ENCODE results near the gene BEX5. TPM values are rescaled to one million over a fixed set of nuclear protein-coding genes. Genes with fewer than 3 reads are reported as not detected.
"Not testable (repeated sequence)": the region's sequence is repeated elsewhere in the genome, so short reads cannot be mapped to it uniquely, and the experiment has no call there.

BEX5 gene
- total RNA-seq, 2 experiments from 2014 or later = 6.6 to 7.2 TPM

- peak within 1 kb of the TSS; percentile 60 for H3K4me3 Mint-ChIP-seq
- H3K9me3 Mint-ChIP-seq; CTCF ChIA-PET; H3K36me3 Mint-ChIP-seq (ENCODE audit: low read depth); H3K27ac Mint-ChIP-seq; DNase-seq; H3K4me1 Mint-ChIP-seq (ENCODE audit: low read depth): not testable (repeated sequence)
- intact Hi-C loops (cut with micrococcal nuclease) = loop anchor here (10.0 kb wide), 1 partner anchor 779 kb away; no protein-coding TSS in a partner anchor
- H3K27me3 Mint-ChIP-seq (ENCODE audit: low read depth) = peaks cover 15% of the 10 kb centered on the region
Measured at GRCh38 chrX:102125436-102125835, 30.3 kb downstream of the BEX5 start, which contains the start of gene TCEAL2. Gene TCEAL2 (plus strand): TSS chrX:102125679. CDS start chrX:102126831, 1,152 bp downstream.

- not testable (repeated sequence) for H3K9me3 Mint-ChIP-seq; DNase-seq; H3K4me1 Mint-ChIP-seq (ENCODE audit: low read depth); H3K36me3 Mint-ChIP-seq (ENCODE audit: low read depth); H3K27ac Mint-ChIP-seq
- H3K4me3 Mint-ChIP-seq = peak overlapping the region; percentile 60
- intact Hi-C loops (cut with micrococcal nuclease) = loop anchor here (10.0 kb wide), 1 partner anchor 780 kb away; no protein-coding TSS in a partner anchor
- H3K27me3 Mint-ChIP-seq (ENCODE audit: low read depth) = peaks cover 15% of the 10 kb centered on the region
- CTCF ChIA-PET = interaction anchor here (0.7 kb wide), 1 partner anchor 838 kb away, joined by 3 read pairs; no protein-coding TSS in a partner anchor
Measured at GRCh38 chrX:102125014-102125413, 30.8 kb downstream of the BEX5 start.

GRCh38 chrX:102115748-102116147, 40.0 kb downstream of the BEX5 start:
- intact Hi-C loops (cut with micrococcal nuclease) = no loop called here
- no peak overlapping the region for H3K27ac Mint-ChIP-seq
- no peak overlapping the region for H3K4me3 Mint-ChIP-seq
- H3K9me3 Mint-ChIP-seq = no peaks in the 10 kb centered on the region
- H3K4me1 Mint-ChIP-seq (ENCODE audit: low read depth) = no peaks in the 10 kb centered on the region
- H3K36me3 Mint-ChIP-seq (ENCODE audit: low read depth) = peaks cover 1% of the 10 kb centered on the region
- DNase-seq = no peak
- CTCF ChIA-PET = no interaction called here
- peaks cover 8% of the 10 kb centered on the region for H3K27me3 Mint-ChIP-seq (ENCODE audit: low read depth)

- Mint-ChIP-seq H3K9me3 (no peaks in the 10 kb centered on the region), H3K27me3 (ENCODE audit: low read depth) (peaks cover 10% of the 10 kb centered on the region), H3K36me3 (ENCODE audit: low read depth) (peaks cover 1% of the 10 kb centered on the region), H3K27ac (no peak overlapping the region), H3K4me1 (ENCODE audit: low read depth) (no peaks in the 10 kb centered on the region), H3K4me3 (no peak overlapping the region)
- intact Hi-C loops (cut with micrococcal nuclease) = no loop called here
- CTCF ChIA-PET = no interaction called here
- no peak for DNase-seq
Measured at GRCh38 chrX:102113367-102113766, 42.4 kb downstream of the BEX5 start.

Other genes with a start within 250 kb of the BEX5 start
- 1 to 10 TPM; 2.7 to 2.8 TPM for gene ZMAT1, start 223.9 kb downstream of the BEX5 start, total RNA-seq
- under 1 TPM; 0.81 to 0.84 TPM for gene TCEAL2, start 30.3 kb downstream of the BEX5 start, total RNA-seq
- gene TCEAL6, start 13.5 kb downstream of the BEX5 start, total RNA-seq = not detected
- not detected for gene TCP11X1, start 59.3 kb upstream of the BEX5 start, total RNA-seq
- gene NXF2, start 91.2 kb upstream of the BEX5 start, total RNA-seq = not detected

Data from activated naive CD4-positive, alpha-beta T cell treated with anti-CD3 and anti-CD28 coated beads for 36 hours (primary cell).